Measurements from ENCODE around the gene RAI14.

The RAI14 gene

DNA sequence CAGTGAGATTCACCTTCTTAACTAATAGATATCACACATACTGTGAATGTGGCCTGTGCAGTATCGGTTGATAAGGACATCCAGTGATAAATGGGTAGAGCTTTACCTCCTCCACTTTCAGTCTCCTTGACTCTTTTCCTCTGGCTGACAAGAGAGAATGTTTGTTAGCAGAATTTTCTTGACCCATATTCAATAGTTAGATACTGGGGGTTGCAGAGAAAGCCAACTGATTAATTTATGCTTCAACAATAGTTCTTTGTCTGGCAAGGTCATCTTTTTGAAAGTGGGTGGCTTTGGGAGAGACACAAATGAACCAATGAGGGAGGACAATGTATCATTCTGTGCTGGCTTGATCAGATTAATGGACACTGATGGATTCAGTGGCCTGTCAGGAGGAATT lies 213.1 kb downstream of the RAI14 start:
- H3K4me3 ChIP-seq (ENCODE audit: insufficient read length, low read depth), result no peak overlapping the region
- no peaks in the 10 kb centered on the region for H3K36me3 ChIP-seq (ENCODE audit: insufficient read depth, insufficient read length, low read length)
- no peaks in the 10 kb centered on the region for H3K4me1 ChIP-seq (ENCODE audit: insufficient read depth, insufficient read length)
- no peaks in the 10 kb centered on the region for H3K9me3 ChIP-seq (ENCODE audit: insufficient read depth, low read length)
- no peak overlapping the region for H3K9ac ChIP-seq (ENCODE audit: insufficient read length, low read depth)
- no peak for TF ChIP-seq ZNF274 (IDR thresholded peaks at IDR 0.05; ENCODE audit: low read depth, low read length)
- TF ChIP-seq SUZ12 (IDR thresholded peaks at IDR 0.05; ENCODE audit: extremely low read depth, insufficient read depth, insufficient read length), result no peak
- TF ChIP-seq YY1 (IDR thresholded peaks at IDR 0.05; ENCODE audit: insufficient read depth, insufficient read length), result no peak
- no peak for DNase-seq (ENCODE audit: low read depth, low spot score)
- no peaks in the 10 kb centered on the region for H3K27me3 ChIP-seq (ENCODE audit: insufficient read depth, insufficient read length)

DNA sequence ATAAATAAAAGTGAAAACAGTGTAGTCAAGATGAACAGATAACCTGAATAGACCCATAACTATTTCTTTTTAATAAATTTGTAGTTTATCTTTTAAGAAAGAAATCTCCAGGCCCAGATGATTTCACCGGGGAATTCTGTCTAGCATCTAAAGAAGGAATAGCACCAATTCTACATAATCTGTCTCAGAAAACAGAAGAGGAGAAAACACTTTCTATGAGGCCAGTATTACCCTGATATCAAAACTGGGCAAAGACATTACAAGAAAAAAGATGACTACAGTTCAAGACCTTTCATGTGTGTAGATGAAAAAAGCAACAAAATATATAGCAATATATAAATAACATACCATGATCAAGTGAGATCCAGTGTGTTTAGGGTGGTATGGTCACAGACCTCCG lies 214.3 kb downstream of the RAI14 start:
- Histone ChIP-seq H3K9ac (ENCODE audit: insufficient read length, low read depth) (no peak overlapping the region), H3K36me3 (ENCODE audit: insufficient read depth, insufficient read length, low read length) (no peaks in the 10 kb centered on the region), H3K4me1 (ENCODE audit: insufficient read depth, insufficient read length) (no peaks in the 10 kb centered on the region), H3K27me3 (ENCODE audit: insufficient read depth, insufficient read length) (no peaks in the 10 kb centered on the region), H3K9me3 (ENCODE audit: insufficient read depth, low read length) (0 out of 2 replicates have a peak, but pooled peaks cover 6% of the 10 kb centered on the region), H3K4me3 (ENCODE audit: insufficient read length, low read depth) (no peak overlapping the region)
- no peak for DNase-seq (ENCODE audit: low read depth, low spot score)
- TF ChIP-seq ZNF274 (IDR thresholded peaks at IDR 0.05; ENCODE audit: low read depth, low read length) (no peak), YY1 (IDR thresholded peaks at IDR 0.05; ENCODE audit: insufficient read depth, insufficient read length) (no peak), SUZ12 (IDR thresholded peaks at IDR 0.05; ENCODE audit: extremely low read depth, insufficient read depth, insufficient read length) (no peak)

DNA sequence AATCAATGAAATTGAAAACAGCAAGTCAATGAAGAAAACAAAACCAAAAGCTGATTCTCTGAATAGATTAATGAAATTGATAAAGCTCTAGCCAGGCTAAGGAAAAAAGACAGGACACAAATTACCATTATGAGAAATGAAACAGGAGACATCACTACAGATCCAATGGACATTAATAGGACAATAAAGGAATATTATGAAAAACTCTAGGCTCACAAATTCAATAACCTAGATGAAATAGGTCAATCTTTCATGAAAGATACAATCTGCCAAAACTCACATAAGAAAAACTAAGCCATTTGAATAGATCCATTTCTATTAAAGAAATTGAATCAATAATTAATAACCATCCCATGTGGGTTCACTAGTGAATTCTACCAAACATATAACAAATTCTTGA lies 220.1 kb downstream of the RAI14 start:
- peaks cover 12% of the 10 kb centered on the region; the same call in 1 of the 2 replicates for H3K9me3 ChIP-seq (ENCODE audit: insufficient read depth, low read length)
- no peaks in the 10 kb centered on the region for H3K4me1 ChIP-seq (ENCODE audit: insufficient read depth, insufficient read length)
- H3K9ac ChIP-seq (ENCODE audit: insufficient read length, low read depth), result no peak overlapping the region
- no peak for TF ChIP-seq YY1 (IDR thresholded peaks at IDR 0.05; ENCODE audit: insufficient read depth, insufficient read length)
- no peak for TF ChIP-seq SUZ12 (IDR thresholded peaks at IDR 0.05; ENCODE audit: extremely low read depth, insufficient read depth, insufficient read length)
- TF ChIP-seq ZNF274 (IDR thresholded peaks at IDR 0.05; ENCODE audit: low read depth, low read length), result no peak
- H3K36me3 ChIP-seq (ENCODE audit: insufficient read depth, insufficient read length, low read length), result no peaks in the 10 kb centered on the region
- H3K4me3 ChIP-seq (ENCODE audit: insufficient read length, low read depth), result no peak overlapping the region
- no peak for DNase-seq (ENCODE audit: low read depth, low spot score)
- no peaks in the 10 kb centered on the region for H3K27me3 ChIP-seq (ENCODE audit: insufficient read depth, insufficient read length)

DNA sequence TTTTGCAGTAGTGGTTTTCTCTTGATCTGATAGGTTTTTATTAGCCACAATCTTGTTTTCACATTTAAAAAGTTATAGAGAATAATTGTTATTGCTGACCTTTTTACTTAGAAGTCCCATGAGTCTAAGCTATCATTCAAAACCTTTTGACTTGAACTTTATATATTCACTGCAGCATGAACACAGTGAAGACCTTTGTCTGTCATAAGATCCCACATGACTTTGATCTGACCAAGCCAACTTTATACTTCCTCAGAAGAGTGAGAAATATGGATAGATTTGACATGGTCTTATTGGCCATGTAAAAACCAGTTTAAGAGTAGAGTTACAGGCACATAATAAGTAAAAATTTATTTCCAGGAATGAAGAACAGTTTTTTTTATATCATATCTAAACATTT lies 225.1 kb downstream of the RAI14 start:
- TF ChIP-seq SUZ12 (IDR thresholded peaks at IDR 0.05; ENCODE audit: extremely low read depth, insufficient read depth, insufficient read length), result no peak
- no peak for TF ChIP-seq YY1 (IDR thresholded peaks at IDR 0.05; ENCODE audit: insufficient read depth, insufficient read length)
- no peak for TF ChIP-seq ZNF274 (IDR thresholded peaks at IDR 0.05; ENCODE audit: low read depth, low read length)
- Histone ChIP-seq H3K36me3 (ENCODE audit: insufficient read depth, insufficient read length, low read length) (no peaks in the 10 kb centered on the region), H3K4me3 (ENCODE audit: insufficient read length, low read depth) (no peak overlapping the region), H3K27me3 (ENCODE audit: insufficient read depth, insufficient read length) (no peaks in the 10 kb centered on the region), H3K4me1 (ENCODE audit: insufficient read depth, insufficient read length) (no peaks in the 10 kb centered on the region), H3K9ac (ENCODE audit: insufficient read length, low read depth) (no peak overlapping the region), H3K9me3 (ENCODE audit: insufficient read depth, low read length) (no peaks in the 10 kb centered on the region)
- DNase-seq (ENCODE audit: low read depth, low spot score), result no peak
